GM19455 (cell line): ENCODE data around the gene TENM4.

ENCODE experiments used
- ATAC-seq: cut with Tn5 transposase; IDR thresholded peaks from one replicate; pipeline ENCODE4 v1.9.1; 2021; ENCODE audit not compliant: unreplicated experiment

Gene TENM4

DNA sequence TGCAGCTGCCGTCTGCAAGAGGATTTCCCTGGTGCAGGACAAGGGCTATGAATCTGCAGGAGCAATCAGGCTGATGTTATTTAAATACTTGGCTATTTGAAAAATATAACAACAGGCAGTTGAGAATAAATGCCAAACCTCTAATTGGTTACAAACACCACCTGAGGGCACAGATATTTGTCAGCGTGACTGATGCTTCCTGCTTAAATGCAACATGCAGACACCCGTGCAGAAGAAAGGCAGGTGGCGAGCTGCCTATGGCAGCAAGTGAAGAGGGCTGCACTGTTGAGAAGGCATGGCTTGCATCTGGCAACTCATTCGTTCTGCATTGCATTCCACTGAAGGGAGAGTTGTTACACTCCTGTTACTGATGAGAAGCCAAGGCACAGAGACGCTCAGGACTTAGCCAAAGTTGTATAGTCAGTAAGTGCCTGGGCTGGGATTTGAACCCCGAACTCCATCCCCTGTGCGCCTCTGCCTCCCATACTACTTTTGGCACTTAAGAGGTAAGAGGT, 350.6 kb downstream of the TENM4 start:
- ATAC-seq: no peak

GRCh38 chr11:79089601-79090000, 351.2 kb downstream of the TENM4 start:
- no peak for ATAC-seq

DNA sequence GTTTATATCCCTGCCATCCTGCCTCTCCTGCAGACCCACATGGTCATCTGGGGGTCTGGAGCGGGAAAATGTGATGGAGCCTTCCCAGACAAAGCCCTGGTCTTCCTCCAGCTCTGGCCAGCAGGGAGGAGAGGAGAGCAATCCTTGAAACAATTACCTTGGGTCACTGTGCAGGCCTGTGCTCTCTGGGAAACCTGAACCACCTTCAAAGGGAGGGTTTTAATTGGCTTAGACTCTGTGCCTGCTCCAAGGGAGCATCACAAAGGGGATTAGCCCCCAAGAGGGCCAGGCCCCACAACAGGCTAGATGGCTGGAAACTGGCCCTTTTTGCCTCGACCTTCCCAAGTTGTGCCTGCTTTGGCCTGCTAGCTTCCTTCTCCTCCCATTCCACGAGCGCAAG, 351.9 kb downstream of the TENM4 start:
- ATAC-seq: no peak

DNA sequence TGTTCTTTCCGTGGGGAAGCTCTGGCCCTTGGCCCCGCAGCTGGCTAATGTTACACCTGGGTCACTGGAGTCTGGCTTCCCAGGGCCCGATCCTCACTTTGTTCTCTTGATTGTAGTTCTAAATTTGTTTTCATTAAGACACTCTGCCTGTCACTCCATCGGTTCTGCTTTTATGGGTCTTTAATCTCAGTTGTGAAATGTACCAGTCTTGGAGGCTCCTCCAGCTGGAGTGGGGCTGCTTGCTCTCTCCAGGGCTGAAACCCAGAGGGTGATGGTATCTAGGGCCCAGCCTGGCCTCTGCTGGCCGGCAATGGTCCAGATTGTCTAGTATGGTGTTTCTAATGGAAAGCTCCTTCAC, 352.9 kb downstream of the TENM4 start:
- no peak for ATAC-seq

- ATAC-seq: no peak
Observed at GRCh38 chr11:79087238-79087960, 353.4 kb downstream of the TENM4 start.

DNA sequence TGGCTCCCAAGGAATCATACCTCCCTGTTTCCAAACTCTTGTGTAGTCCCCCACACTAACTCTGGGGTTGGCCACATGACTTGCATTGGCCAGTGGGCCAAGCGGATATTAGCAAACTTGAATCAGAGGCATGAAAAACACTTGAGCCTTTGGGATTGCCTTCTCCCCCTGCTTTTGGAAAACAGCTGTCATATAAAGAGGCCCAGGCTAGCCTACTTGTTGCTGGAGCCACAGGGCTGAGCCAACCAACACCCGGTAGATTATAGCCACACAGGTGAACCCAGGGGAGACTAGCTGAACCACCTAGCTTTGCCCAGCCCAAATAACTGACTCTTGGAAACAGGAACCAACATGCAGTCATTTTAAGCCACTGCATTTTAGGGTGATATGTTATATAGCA, 354.8 kb downstream of the TENM4 start:
- no peak for ATAC-seq

- ATAC-seq: no peak
Observed at GRCh38 chr11:79084382-79084781, 356.4 kb downstream of the TENM4 start.

DNA sequence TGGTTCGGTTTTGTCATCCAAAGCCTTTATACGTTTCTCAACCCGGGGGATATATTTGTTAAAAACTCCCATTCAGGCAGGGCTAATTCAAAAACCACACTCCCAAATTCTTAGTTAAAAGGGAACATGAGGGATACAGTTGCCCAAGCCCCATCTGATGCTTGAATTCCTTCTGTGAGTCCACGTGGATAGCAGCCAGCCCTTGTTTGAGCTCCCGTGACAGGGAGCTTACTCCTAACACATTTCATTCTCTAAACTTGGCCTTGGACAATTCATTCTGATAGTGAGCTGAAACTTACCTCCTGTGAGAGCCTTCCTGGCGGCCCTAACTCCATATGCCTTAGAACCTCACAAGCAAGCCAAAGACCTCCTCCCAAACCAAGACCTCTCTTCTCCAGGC, 357.5 kb downstream of the TENM4 start:
- ATAC-seq: no peak

DNA sequence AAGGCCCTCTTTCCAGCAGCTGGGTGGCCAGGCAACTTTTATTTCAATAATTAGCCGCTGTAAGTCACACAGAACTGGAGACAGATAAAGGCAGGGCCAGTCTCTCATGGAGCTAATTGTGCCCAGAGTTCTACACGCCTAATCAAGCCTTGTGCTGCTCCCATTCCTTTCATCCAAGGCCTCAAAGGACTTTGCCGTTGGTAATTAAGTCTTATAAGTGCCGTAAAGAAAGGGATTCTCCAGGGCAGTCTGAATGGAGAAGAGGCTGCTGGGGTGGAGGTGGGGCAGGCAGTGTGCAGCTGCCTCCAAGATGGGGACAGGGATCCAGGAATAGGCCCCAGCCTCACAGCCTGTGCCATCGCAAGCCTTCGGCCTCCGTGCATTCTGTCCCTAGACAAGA, 357.9 kb downstream of the TENM4 start:
- ATAC-seq: no peak

- no peak for ATAC-seq
Observed at GRCh38 chr11:79082280-79082679, 358.6 kb downstream of the TENM4 start.

DNA sequence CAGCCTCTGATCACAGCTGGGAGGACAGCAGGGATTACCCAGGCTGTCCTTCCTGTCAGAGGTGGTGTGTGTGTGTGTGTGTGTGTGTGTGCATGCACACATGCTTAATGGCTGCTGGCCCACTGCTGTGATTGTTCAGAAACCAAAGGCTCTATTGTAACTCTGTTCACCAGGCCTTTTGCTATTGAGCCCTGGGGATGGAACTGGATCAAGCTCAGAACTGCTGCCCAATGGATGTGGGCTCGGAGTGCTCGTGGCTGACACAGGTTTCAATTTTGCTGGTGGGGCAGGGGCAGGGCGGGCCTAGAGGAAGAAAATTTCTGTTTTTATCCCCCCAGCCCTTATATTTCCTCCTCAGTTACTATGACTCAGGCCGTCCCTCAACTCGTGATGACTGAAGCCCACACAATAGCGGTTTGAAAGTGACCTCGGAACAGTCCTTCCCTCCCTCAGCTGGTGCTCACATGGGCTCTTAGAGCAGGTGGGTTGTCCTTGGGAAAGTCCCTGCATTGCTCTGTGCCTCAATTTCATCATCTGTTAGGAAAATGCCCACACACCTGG, 359.3 kb downstream of the TENM4 start:
- ATAC-seq: no peak

- ATAC-seq: no peak
Observed at GRCh38 chr11:79080551-79080950, 360.3 kb downstream of the TENM4 start.

DNA sequence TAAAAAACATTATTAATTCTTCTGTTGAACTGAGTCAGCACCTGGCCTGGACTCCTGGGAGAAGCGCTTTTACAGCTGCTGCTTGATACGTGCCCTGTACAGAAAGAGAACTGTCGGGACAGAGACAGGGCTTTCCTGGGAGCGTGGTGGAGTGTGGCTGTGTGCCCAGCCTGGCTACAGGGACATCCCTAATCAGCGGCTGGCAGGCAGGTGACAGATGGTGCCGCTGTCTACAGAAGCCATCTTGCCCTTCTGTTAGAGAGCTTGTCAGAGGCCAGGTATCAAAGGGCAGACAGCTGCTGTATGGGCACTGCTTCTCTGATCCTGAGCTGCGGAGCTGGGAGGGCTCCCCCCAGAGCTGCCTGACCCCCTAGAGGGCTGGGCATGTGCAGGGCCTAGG, 361.8 kb downstream of the TENM4 start:
- no peak for ATAC-seq

DNA sequence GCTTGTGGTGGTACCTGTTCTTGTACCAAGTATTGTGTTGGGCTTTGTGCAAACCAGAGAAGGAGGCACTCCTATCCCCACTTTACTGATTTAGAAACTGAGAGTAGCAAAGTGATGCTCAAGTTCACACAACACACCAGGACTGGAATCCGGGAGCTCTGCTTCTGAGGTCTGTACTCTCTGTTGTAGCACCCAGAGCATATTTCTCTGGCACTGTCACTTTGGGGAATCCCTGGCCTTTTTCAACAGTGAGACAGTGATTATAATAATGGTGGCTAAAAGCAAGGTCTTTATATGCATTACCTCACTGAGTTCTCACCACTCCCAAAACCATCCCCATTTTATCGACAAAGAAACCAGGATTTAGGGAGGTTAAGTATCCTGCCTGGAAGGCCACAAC, 362.4 kb downstream of the TENM4 start:
- no peak for ATAC-seq

DNA sequence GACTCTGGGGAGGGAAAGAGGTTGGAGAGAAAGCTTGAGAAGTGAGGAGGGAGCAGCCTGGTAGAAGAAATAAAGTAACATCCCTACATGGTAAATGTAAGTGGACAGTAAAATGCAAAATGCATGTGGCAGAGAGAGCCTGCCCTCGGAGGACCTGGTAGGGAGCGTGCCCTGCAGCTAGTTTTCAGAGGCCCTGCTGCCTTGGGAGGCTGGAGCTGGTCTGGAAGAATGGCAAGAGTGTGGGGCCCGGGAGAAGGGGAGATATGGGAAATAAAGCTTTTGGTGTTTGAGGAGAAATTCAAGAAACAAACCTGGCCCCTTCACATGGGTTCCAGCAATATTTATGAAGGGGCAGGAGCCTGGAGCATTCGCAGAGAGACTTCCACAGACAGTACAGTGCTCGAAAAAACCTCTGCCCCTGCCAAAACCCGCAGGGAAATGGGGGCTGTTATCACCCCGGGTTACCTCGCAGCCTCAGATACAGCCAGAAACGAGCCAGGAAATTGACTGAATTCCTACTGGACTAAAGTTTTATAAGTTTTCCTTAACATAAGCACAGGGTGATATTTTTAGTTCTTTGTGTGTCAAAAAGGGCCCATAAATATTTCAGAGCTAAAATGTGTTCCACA, 363.0 kb downstream of the TENM4 start:
- no peak for ATAC-seq

DNA sequence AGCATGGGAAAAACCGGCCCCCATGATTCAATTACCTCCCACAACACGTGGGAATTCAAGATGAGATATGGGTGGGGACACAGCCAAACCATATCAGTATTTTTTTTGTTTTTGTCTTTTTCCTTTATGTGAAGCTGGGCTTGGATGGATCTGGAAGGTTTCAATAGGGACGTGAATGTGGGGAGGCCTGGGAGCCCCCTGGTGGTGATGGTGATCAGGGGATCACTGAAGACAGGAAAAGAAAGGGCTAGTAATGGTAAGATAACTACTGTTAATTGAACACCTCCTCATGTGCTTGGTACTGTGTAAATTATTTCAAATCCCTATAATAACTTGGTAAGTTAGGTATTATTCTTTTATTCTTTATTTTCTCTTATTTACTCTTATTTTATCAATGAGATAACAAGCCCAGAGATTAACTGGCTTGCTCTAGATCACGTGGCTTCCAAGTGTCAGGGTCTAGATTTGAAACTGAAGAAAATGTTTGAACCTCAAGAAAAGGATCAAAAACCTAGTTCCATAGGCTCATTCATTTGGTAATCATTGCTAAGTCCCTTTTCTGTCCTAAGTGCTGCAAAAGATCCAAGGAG, 364.2 kb downstream of the TENM4 start:
- ATAC-seq: no peak

GRCh38 chr11:79074547-79074946, 366.3 kb downstream of the TENM4 start:
- ATAC-seq: no peak

DNA sequence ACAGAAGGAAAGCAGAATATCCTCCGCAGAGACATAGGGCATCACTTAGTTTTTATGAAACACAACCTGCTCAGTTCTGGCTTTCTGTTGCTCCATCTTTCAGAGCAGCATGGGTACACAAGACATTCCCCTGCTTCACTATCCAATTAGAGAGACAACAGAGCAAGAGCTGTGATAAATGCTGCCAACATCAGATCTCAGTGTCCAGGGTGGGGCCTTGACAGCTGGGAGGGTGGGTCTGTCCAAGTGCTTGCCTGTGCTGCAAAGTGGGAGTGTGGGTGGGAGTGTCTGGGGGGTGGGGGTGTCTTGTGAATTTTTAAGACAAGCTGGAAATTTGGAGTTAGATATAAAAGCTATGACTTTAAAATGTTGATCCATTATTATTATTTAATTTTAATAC, 369.6 kb downstream of the TENM4 start:
- ATAC-seq: no peak

GRCh38 chr11:79070518-79070917, 370.3 kb downstream of the TENM4 start:
- no peak for ATAC-seq

DNA sequence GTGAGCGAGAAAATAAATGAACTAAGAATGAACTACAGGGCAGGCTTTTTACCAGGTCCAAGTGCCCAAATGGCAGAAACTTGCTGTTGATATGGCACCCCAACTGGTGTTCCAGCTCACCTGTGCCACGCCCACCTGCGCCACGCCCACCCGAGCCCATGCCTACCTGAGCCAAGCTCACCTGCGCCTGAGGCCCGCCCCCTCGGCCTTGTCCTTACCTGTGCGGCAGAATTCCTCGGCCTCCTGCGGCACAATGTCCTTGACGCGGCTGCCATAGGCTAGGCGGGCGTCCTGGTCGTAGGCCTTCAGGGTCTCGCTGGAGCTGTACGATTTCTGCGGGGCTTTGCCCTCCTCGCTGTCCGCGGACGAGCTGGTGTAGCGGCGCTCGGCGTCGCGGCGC, 371.3 kb downstream of the TENM4 start:
- ATAC-seq: no peak

- no peak for ATAC-seq
Observed at GRCh38 chr11:79068356-79068755, 372.5 kb downstream of the TENM4 start.

GRCh38 chr11:79067352-79067679, 373.5 kb downstream of the TENM4 start:
- no peak for ATAC-seq
